ENCODE measurements around the gene FOXS1.
"Not testable (repeated sequence)": the region's sequence is repeated elsewhere in the genome, so short reads cannot be mapped to it uniquely, and the experiment has no call there.

Gene FOXS1

GRCh38 chr20:31840906-31841816 lies 4.2 kb downstream of the FOXS1 start:
- DNase-seq (ENCODE audit: low read depth, low spot score), result no peak

DNA sequence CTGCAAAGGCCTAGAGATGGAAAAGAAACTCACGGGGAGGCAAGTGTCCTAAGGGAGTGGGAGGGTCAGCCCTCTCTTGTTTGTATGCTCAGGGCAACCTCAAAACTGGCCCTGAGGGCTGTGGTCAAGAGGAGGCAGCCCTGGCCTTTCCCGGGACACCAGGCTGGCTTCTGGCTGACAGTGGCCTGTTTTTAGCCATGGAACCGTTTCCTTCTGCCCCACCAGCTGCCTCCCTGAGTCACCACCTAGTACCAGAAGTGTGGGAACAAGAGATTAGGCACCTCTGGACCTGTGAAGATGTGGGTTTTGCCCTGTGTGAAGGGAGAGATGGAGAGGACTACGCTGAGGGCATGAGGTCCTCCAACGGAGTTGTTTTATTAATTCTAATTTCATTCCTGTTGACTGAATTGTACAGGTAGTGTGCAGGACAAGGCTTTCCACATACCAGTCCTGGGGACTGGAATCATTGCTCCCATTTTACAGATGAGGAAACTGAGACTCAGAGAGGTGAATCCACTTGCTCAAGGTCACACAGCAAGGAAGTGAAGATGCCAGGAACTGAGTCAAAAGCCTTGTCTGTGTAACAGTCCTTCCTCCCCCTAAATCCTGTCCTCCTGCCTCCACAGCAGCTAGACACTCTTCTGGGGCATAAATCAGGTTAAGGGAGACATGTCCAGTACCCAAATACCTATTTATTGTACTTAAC lies 5.5 kb downstream of the FOXS1 start:
- no peak for DNase-seq (ENCODE audit: low read depth, low spot score)

GRCh38 chr20:31838646-31839292 lies 6.6 kb downstream of the FOXS1 start:
- no peak for DNase-seq (ENCODE audit: low read depth, low spot score)

DNA sequence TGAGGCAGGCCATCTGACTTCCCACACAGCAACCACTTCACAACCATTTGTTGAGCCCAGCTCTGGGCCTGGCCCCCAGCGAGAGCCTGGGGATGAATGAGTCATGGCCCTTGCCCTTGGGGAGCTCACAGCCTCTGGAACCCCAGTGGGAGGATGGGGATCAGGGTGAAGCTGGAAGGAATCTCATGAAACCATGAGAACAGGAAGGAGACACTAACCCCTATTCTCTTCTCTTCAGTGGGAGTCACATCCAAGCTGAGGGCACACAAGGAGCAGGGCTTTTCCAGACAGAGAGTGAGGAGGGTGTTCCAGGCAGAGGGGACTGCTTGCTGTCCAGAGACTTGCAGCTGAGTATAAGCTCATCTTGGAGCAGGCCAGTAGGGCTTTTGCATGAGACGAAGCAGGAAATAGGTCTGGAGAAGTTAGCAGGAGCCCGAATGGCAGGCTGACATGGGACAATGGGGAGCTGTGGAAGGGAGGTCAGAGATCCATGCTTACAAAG lies 7.5 kb downstream of the FOXS1 start:
- no peak for DNase-seq (ENCODE audit: low read depth, low spot score)

DNA sequence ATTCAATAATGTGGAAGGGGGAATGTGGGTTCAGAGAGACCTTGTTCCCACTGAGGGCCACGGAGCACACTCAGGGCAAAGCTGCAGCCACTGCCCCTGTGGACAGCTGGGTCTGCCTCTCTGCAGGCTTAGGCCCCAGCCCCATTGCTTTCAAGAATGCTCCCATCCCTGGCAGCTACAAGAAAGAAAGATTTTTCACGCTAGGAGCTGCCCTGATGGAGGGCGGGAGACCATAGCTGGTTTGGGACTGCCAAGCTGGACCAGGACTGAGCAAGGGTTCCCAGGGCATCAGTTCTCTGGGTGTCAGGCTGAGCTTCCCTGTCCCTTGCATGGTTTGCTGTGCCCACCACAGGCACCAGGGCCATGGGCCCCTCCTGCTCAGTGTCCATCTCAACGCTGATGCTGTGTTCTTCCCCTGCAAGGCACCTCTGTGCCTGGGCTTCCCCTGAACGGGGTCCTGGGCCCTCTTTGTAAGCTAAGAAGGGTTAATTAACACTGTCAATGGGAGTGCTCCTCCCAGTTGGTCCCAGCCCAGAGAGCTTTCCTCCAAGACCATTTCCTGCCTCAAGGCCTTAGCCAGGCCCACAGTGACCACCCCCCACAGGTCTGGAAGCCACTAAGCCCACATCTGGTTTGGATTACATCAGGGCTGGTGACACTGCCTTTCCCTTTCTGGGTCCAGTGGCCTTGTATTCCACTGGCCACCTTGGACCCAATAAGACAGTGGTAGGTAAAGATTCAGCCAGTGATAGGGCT lies 8.4 kb downstream of the FOXS1 start:
- DNase-seq (ENCODE audit: low read depth, low spot score), result no peak

- peak; percentile 80 for DNase-seq (ENCODE audit: low read depth, low spot score)
Observed at GRCh38 chr20:31835977-31836852, 9.2 kb downstream of the FOXS1 start.

GRCh38 chr20:31835554-31835953 lies 9.8 kb downstream of the FOXS1 start:
- no peak for DNase-seq (ENCODE audit: low read depth, low spot score)

DNA sequence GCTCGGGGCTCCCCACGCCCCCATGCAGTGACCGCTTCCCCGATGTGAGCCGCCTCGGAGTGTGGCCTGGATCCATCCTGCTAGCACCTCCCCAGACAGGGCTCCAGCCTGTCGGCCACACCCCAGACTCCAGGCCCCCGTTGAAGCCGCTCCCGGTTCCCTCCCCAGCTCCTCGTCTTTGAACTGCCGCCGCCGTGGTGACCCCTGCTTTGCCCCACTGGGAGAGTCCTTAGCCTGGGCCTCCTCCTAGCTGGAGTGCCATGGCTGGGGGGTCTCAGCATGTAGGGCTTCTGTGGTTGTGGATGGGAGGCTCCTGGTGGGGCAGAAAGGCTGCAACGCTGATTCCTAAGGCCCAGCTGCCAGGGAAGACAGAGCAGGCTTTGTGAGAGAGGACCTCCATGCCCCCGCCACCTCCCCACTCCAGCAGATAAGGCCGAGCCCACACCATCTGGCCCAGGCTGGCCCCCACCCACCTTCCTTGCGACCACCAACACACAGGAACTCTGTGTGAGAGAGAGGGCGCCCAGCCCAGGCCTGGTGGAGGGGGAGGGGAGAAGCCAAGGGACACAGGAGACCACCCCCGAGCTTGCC lies 11.4 kb downstream of the FOXS1 start:
- no peak for DNase-seq (ENCODE audit: low read depth, low spot score)

DNA sequence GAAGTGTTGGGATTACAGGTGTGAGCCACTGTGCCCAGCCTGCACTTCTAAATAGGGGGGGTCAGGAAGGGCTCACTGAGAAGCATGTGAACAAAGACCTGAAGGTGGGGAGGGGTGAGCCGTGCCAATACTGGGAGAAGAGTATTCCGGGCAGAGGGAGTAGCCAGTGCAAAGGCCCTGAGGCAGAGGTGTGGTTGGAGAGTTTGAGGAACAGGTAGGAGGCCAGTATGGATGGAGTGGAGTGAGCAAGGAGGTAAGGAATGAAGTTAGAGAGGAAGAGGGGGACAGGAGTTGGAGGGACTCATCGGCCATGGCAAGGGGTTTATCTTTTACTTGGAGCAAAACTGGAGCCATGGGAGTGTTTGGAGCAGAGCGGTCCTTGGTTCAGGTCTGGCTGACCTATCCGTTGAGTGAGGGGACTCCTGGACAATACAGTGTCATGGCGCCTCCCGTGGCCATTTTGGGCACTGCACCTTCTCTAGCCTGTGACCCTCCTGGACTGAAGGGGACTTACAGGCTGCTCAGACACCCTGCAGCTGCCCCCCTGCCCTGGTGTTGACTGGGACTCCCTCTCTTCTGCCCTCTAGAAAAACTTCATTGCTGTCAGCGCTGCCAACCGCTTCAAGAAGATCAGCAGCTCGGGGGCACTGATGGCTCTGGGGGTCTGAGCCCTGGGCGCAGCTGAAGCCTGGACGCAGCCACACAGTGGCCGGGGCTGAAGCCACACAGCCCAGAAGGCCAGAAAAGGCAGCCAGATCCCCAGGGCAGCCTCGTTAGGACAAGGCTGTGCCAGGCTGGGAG lies 12.1 kb downstream of the FOXS1 start:
- no peak for DNase-seq (ENCODE audit: low read depth, low spot score)

- no peak for DNase-seq (ENCODE audit: low read depth, low spot score)
Observed at GRCh38 chr20:31831771-31832306, 13.6 kb downstream of the FOXS1 start.

GRCh38 chr20:31831211-31831610 lies 14.2 kb downstream of the FOXS1 start:
- no peak for DNase-seq (ENCODE audit: low read depth, low spot score)

DNA sequence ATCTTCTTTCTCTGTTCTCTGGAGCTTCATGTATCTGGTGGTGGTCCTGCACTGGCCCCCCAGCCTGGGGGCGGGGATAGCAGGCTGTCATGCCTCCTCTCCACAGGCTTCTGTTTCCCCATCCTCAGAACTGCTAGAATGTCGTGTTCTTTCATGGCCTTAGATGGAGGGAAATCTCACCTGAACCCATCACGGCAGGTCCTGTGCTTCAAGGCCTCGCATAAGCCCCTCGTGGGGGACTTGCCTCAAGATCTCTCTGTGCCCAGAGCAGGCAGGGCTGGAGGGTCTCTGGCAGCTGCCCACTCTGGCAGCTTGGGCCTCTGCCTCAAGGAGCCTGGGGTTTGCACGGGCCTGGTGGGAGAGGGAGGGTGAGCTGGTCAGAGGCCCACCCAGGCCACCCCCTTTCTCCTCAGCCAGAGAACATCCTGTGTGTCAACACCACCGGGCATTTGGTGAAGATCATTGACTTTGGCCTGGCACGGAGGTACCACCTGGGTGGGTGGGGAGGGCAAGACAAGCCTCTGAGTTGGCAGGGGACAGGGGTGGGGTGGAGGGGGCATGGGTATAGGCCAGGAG lies 14.9 kb downstream of the FOXS1 start:
- DNase-seq (ENCODE audit: low read depth, low spot score), result no peak

GRCh38 chr20:31829731-31830130 lies 15.7 kb downstream of the FOXS1 start:
- DNase-seq (ENCODE audit: low read depth, low spot score), result no peak

DNA sequence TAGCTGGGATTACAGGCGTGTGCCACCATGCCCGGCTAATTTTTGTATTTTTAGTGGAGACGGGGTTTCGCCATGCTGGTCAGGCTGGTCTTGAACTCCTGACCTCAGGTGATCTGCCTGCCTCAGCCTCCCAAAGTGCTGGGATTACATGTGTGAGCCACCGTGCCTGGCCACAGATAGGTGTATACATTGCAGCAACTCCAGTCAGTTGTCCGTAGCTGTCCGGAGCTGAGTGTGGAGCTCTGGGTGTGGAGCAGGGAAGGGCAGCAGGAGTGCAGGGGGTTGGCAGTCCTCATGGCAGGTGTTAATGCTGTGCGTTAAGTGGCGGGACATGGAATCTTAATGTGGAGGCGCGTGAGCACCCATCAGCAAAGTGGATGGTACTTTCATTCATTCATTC lies 17.4 kb downstream of the FOXS1 start:
- not testable (repeated sequence) for DNase-seq (ENCODE audit: low read depth, low spot score)

DNA sequence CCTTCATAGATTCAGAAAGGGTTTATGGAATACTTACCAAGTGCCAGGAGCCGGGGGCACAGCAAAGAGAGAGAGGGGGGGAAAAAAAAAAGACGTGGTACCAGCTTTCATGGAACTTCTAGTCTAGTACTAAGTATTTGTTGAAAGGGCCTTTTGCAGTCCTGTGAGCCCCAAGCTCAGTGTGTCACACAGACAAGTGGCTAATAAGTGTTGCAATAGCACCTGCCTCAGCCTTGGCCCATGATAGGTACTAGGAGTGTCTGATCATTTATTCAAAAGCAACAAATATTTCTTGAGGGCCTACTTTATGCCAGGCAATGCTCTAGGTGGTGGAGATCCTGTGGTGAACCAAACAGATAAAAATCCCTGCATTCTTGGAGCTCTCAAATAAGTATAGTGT lies 18.3 kb downstream of the FOXS1 start:
- no peak for DNase-seq (ENCODE audit: low read depth, low spot score)

DNA sequence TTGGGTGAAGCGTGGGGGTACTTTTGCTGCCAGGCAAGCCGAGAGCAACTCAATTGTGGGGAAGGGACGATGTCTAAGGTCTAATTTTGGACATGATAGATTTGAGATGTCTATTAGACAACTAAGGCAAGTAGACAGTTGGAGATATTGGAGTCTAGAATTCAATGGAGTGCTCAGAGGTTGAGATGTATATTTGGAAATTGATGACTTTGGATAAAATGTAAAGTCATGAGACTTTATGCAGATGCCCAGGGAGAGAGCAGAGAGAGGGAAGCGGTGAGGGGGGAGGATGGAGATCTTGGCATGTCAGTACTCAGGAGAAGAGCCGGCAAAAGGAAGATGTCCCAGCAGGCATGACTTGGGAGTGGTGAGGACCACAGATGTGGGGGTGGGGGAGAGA lies 19.3 kb downstream of the FOXS1 start:
- no peak for DNase-seq (ENCODE audit: low read depth, low spot score)

DNA sequence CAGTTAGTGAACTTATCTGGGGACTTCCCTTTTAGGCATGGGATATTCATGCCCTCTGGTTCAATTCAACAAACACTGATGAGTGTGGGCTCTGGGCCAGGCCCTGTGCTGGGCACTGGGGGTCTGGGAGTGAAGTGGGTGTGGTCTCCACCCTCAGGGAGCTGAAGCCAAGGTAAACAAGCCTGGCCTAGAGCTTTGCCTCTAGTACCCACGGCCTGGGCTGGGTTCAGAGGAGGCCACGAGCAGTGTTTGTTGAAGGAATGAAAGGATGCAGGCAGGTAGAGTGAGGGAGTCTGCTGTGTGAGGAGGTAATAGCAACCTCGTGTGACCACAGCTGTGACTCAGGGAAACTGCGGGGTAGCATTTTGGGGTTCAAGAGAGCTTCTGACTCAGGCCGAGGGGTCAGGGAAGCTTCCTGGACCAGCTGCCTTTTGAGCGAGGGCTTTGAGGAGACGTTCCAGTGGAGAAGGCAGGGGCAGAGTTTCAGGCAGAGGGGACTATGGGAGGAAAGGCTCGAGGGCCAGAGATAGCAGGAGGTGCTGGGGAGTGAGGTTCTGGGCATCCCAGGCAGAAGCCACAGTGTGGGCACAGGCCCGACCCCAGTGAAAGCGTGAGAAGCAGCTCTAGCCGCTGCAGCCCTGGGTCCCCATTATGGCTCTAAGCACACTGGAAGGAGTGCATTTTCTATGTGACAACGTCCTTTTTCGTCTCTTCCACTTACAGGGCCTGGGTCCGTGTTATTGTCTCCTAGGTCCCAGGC lies 20.7 kb downstream of the FOXS1 start:
- no peak for DNase-seq (ENCODE audit: low read depth, low spot score)

GRCh38 chr20:31824125-31824485 lies 21.3 kb downstream of the FOXS1 start:
- DNase-seq (ENCODE audit: low read depth, low spot score), result no peak

Measured in smooth muscle cell of the brain vasculature (primary cell).